Stimulated activated CD8-positive, alpha-beta memory T cell treated with anti-CD3 and anti-CD28 coated beads, Interleukin-15, amount 100 ng/mL, for 4 hours (primary cell): ENCODE data around the gene VKORC1.

Experiments used
- DNase-seq, 2 donors: peaks; one replicate each; pipeline ENCODE4 v3.0.0-alpha.2; 2020; ENCODE audit warnings: low read depth in 2 of 2

VKORC1 gene

DNA sequence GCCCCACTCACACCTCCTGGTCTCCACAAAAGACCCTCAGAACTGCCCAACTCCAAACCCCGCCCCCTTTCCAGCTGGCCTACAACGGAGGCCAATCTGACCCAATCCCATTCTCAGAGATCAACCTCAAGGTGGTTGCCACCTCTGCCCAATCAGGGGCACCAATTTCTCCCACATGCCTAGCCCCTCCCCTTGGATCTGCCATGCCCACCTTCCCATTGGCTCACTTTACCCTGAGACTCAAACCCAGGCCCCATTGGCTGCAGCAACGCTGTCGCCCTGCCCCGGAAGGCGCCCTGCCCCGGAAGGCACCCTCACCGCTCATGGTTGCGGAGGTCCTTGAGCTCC, 31.1 kb downstream of the VKORC1 start:
- no peak for DNase-seq

GRCh38 chr16:31061813-31062440, 32.7 kb downstream of the VKORC1 start:
- no peak for DNase-seq

GRCh38 chr16:31061126-31061812, 33.3 kb downstream of the VKORC1 start:
- DNase-seq = no peak

DNA sequence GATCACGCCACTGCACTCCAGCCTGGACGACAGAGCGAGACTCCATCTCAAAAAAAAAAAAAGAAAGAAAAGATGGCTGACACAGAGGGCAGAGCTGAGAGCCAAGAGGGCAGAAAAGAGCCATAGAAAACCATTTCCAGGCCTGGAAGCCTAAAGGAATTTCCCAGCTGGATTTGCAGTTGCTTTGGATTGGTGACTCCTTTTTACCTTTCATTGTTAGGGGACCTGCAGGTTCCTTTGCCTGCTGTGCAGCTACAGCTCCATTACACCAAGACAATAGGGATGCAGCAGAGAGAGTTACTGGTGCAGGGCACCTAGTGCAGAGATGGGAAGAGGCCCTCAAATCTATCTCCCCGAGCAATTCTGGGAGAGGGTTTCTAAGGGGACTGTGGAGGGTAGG, 39.0 kb downstream of the VKORC1 start:
- DNase-seq = no peak

DNA sequence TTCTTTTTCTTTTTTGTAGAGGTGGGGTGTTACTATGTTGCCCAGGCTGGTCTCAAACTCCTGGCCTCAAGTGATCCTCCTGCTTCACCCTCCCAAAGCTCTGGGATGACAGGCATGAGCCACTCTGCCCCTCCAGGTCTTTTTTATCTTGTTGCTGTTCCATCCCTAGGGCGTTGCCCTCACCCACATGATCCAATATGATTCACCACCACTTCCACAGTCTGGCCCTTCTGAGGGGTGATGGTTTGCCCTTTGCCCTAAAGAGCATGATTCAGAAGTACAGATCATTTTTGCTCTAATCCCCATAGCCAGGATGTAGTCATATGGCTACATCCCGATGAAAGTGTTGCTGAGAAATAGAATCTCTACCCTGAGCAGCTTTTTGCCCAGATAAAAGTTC, 42.5 kb downstream of the VKORC1 start:
- no peak for DNase-seq

DNA sequence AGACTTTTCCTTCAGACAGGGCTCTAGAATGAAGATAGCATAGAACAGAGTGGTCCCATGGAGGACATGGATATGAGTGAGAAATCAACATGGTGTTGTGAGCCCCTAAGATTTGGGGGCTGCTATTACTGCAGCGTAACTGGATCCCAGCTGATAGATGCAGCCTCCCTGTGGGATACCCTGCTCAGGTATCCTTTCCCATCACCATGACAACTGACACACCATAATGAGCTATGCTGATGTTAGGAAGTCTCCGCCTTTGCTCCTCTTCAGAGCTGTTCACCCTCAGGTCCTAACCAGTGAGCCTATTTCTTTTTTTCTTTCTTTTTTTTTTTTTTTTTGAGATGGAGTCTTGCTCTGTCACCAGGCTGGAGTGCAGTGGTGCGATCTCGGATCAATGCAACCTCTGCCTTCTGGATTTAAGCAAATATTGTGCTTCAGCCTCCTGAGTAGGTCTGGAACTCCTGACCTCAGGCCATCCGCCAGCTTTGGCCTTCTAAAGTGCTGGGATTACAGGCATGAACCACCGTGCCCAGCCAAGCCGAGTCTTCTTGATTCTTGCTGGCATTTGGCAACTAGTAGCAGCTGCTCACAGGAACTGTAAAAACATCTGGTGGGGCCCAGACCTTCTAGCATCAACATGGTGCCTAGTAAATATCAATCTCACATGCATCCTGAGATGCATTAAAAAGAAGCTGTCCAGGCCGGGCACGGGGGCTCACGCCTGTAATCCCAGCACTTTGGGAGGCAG, 44.1 kb downstream of the VKORC1 start:
- no peak for DNase-seq

GRCh38 chr16:31043898-31044481, 50.6 kb downstream of the VKORC1 start:
- DNase-seq = no peak

- DNase-seq = no peak
Measured at GRCh38 chr16:31043352-31043751, 51.2 kb downstream of the VKORC1 start.

GRCh38 chr16:31042866-31043265, 51.7 kb downstream of the VKORC1 start:
- DNase-seq = no peak
